T-helper 9 cell (primary cell): ENCODE measurements around the gene SIDT2.

Experiments used
- DNase-seq: peaks from one replicate; pipeline ENCODE4 v3.0.0-alpha.2; 2020

Gene SIDT2

GRCh38 chr11:117223741-117224689, 45.5 kb downstream of the SIDT2 start:
- DNase-seq: no peak

DNA sequence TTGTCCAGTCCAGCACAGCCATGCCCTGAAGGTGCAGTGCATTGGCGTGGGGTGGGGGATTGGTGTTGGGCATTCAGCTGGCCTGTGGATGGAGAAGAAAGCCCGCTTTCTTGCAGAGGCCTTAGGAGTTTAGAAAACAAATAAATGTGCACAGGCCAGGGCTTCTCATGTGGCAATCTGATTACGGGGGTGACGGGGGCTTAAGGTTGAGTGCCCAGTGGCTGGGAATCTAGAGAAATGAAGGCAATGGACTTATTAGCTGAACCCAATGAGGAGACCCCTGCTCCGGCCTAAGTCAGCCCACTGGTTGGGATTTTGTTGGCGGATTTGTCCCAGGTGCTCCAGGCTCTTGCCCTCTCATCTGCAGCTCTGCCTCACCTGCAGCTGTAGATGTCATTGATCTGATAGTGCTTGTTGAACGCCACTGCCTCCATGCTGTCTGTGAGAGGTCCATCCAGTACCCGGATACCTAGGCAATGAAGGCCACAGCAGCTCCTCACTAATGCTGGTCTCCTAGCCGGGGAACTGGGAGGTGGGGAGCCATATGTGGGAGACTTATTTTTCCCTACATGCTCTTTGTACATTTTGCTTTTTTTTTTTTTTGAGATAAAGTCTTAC, 47.1 kb downstream of the SIDT2 start:
- no peak for DNase-seq

GRCh38 chr11:117226388-117227385, 48.1 kb downstream of the SIDT2 start:
- no peak for DNase-seq

GRCh38 chr11:117228091-117228490, 49.5 kb downstream of the SIDT2 start:
- DNase-seq: no peak

- DNase-seq: no peak
These were observed 50.9 kb downstream of the SIDT2 start for GRCh38 chr11:117229411-117229810.

GRCh38 chr11:117229931-117230285, 51.4 kb downstream of the SIDT2 start:
- DNase-seq: no peak

- DNase-seq: no peak
These were observed 51.9 kb downstream of the SIDT2 start for GRCh38 chr11:117230286-117230961.

DNA sequence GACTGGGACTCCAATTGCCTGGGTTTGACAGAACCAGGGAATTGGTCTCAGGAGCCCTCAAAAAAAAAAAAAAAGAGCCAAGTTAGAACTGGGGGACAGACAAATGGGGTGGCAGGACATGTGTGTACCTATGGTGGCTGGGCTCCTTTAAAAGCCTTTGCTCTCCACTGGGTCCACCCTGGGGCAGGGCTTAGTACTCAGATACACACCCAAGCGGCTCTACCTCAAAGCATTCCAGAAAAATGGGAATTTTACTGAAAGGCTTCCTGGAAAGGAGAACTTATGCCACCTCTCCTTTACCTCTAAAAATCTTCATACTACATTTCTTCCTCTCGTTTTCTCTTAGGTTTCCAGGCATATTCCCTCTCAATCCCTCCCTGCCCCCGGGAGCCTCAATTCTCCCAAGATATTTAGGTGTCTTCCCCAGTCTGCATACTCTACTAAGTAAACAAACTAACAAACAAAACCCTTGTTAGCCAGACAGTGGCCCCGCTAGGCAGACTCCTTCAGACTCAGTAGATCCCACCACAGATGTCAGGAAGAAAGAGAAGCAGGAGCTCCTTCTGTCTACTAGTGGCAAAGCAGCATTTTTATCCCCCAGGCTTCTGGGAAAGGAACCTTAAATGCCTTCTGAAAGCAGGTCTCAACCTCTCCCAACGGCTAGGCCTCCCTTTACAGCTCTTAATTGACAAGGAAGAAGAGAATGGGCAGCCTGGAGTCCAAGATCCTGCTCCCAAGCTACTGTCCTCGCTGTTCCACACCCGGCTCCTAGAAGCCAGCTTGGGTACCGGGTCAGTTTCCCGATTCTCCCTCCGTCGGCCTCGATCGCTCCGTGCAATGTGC, 52.7 kb downstream of the SIDT2 start:
- no peak for DNase-seq

DNA sequence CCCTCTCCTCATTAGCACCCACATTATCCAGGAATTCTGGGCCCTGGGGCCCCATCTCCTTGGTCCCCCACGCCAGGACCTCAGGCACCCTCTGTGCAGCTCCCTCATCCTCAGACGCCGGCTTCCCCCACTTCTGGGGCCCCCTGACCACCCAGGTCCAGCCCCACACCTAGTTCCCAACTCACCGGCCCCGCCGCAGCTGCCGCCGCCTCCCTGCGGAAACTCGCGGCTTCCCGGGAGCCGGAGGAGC, 53.2 kb downstream of the SIDT2 start, which contains the start of gene PCSK7:
PCSK7 (minus strand) TSS at position 232 of the 250 bp plus-strand sequence. CDS start 2,229 bp downstream, outside the sequence.
- DNase-seq: no peak

DNA sequence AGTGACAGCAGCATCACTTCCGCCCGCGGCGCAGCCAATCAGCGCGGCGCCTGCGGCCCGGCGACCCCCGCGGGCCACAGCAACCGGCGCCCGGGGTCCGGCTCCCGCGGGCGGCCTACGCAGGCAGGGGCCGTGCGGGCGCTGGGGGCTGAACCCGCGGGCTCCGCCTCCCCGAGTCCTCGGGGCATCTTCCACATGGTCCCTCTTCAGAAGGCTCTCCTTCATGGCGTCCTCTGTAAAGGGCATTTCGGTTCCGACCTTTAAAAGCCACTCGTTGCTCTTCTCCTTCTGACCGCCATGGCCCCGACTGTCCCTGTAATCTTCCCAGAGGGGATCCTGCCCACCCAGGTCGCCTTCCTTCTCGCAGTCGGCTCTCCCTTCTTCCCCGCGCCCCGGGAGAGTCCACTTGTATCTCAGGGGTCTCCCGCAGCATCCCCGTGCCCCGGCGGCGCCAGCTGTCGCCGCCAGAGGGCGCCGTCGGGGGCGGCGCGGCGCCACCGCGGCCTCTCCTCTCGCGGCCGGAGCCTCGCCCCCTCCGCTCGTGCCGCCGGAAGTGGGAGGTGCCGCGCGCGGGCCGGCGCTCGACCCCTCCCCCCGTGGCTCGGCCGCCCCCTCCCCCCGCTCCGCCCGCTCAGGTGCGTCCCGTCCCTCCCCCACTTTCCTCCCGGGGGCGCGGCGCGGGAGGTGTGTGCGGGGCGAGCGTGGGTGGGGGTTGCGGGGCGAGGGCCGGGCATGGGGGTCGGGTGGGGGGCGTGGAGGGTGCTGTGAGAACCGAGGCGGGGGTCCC, 53.7 kb downstream of the SIDT2 start, which contains the start of gene RNF214:
RNF214 (plus strand) TSS at position 580 of the 787 bp plus-strand sequence. CDS start 1,602 bp downstream, outside the sequence.
- DNase-seq: peak; percentile 68

DNA sequence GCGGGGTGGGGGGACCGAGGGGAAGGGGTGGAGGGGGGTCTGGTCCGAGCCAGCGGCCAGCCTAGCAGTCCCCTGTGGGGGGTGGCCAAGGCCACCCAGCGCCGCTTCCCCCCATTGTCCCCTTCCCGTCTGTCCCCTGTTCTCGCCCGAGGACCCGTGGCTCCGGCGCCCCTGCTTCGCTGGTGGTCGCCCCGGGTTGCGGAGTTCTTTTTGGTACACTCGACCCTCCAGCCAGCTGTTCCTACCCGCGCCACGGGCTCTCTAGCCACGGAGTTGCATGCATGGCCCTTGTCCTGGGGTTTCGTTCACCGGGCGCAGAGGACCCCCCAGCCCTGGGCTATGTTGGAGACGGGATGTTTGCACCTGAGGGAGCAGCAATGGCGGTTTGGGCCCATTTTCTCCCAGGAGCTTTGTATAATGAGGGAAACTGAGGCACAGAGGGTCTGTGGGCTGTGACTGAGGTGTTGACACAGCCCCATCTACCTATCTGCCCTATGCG, 54.4 kb downstream of the SIDT2 start:
- DNase-seq: no peak

DNA sequence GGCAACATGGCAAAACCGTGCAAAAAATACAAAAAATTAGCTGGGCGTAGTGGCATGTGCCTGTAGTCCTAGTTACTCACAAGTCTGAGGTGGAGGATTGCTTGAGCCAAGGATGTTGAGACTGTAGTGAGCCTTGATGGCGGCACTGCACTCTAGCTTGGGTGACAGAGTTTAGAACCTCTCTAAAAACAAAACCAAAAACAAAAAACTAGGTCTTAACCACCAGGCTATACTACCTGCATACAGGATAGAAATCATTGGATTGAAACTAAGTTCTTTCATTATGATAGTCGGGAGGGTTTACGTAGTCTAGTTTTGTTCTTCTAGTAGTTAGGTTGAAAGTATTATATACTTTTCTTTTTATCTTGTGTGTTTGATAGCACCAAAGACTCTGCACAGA, 59.7 kb downstream of the SIDT2 start:
- DNase-seq: no peak

GRCh38 chr11:117239295-117239694, 60.8 kb downstream of the SIDT2 start:
- DNase-seq: no peak
